Measurements from ENCODE around the gene CDC42EP4.

CDC42EP4 gene

GRCh38 chr17:73247726-73248125 is 64.1 kb downstream of the CDC42EP4 start:
- no peak for DNase-seq

DNA sequence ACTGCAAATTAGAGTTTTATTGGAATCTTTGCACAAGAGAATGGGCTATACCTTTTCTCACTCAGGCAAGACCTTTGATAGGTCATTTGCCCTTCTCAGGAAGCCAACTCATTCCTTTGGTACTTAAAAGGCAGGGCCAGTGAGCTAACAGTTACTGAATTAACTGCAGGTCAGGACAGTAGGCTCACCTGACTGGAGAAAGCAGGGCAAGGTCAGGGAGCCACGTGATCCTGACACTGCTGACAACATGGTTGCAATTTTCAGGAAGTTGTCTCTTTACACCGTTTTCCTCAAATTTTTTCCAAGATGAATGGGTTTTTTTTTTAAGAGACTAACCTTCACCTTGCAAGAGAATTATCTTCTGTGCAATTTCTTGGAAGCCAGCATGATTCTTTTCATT is 71.2 kb downstream of the CDC42EP4 start:
- no peak for DNase-seq

- DNase-seq = no peak
Measured at GRCh38 chr17:73237714-73238113, 74.1 kb downstream of the CDC42EP4 start.

DNA sequence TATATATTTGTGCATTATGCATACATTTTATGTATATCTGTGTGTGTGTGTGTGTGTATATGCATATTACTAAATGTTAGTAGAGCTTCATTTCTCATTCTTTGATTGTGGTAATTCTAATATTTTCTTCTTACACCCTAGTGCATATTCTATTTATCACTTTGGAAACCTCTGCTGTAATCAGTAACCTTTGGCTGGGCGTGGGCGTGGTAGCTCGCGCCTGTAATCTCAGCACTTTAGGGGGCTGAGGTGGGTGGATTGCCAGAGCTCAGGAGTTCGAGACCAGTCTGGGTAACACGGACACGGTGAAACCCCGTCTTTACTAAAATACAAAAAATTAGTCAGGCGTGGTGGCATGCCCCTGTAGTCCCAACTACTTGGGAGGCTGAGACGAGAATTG is 77.1 kb downstream of the CDC42EP4 start:
- DNase-seq = no peak

Data from CD4-positive, alpha-beta T cell treated with Interleukin-4 for 4 hours (primary cell).